DMS 273 treated with DMSO at 0.1 percent for 48 hours (cell line): Measurements from ENCODE around the gene LLPH.

Experiments
- DNase-seq: peaks from one replicate; lab custom pipeline; 2025; lab: John Stamatoyannopoulos, UW

Gene LLPH

DNA sequence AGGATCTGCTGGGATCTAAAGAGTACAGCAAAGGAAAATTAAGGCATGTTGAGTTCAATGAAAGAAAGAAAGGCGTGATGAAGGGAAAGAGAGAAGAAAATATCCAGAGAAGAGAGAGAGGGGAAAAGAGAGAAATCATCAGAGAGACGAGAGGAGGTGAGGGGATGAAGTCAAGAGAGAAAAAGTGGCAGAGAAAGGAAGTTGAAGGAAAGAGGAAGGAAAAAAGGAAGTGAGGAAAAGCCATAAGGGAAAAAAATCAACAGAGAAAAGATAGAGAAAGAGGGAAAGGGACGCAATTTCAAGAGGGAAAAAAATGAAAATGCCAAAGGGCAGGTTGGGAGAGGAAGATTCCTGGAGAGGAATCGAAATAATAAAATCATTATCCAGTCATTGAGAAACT, 40.4 kb downstream of the LLPH start:
- no peak for DNase-seq

DNA sequence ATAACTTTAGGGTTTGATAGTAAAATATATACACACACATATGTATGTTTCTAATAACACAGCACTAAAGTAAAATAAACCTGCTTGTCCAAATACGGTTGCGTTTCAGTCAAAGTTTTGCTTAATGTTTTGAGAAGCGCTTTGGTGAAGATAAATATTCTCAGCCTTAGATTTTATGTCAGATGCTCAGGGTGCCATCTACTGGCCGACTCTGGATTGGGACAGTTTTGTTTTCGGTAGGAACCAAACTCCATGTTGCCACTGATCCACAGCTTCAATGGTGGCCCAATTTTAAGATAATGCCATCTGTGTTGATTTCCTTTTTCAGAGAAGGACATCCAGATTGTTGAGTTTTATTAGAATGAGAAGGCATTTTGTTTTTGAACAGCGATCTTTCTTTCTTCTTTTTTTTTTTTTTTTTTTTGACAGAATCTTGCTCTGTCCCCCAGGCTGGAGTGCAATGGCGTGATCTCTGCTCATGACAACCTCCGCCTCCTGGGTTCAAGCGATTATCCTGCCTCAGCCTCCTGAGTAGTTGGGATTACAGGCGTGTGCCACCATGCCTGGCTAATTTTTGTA, 43.1 kb downstream of the LLPH start:
- no peak for DNase-seq

- DNase-seq, result no peak
Observed at GRCh38 chr12:66085998-66086397, 44.6 kb downstream of the LLPH start.

- DNase-seq, result no peak
Observed at GRCh38 chr12:66085213-66085612, 45.3 kb downstream of the LLPH start.

DNA sequence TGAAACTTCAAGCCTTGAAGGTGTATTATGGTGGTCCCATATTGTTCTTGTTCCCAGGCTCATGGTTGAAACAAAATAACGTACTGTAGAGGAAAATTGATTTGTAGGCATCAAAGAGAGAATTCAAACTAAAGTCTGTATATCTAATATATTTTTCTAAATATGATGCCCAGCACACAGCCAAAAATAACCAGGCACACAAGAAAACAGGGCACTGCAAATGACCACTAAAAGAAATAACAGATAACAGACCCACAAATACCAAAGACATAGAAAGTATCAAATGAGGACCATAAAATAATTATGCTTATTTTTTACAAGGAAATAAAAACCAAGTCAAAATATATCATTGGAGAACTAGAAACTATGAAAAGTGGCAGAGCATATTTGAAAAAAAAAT, 46.8 kb downstream of the LLPH start:
- no peak for DNase-seq

DNA sequence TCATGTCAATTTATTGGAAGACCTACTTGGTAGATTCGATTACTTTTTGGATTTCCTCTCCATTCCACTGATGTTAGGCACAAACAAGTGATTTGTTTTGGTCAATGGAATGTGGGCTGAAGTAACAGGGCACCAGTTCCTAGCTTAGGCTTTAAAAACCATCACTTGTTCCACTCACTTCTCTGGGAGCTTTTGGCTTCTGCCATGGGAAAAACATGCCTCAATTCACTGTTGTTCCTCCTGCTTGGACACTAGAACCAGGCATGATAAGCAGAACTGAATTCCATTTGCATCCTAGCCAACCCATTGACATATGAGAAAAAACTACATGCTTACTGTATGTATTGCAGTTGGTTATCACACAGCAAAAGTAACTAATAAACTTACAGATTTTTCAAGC, 47.8 kb downstream of the LLPH start:
- DNase-seq, result no peak

DNA sequence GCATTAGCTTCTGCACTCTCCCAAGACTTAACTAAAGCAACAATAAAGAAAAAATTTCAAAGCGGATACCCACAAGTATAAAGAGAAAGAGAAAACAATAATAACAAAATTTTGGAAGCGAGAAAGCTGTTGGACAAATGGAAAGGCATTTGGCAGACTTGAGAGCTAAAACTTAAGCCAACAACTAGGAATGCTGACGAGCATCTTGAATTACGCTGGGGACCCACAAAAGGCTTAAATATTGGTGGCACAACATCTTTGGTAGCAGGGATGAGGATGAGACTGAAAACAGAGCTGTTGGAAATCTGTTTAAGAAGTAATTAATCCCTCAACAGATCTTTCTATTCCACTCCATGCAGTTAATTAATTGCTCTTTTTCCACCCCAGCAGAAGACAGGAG, 49.8 kb downstream of the LLPH start:
- no peak for DNase-seq

DNA sequence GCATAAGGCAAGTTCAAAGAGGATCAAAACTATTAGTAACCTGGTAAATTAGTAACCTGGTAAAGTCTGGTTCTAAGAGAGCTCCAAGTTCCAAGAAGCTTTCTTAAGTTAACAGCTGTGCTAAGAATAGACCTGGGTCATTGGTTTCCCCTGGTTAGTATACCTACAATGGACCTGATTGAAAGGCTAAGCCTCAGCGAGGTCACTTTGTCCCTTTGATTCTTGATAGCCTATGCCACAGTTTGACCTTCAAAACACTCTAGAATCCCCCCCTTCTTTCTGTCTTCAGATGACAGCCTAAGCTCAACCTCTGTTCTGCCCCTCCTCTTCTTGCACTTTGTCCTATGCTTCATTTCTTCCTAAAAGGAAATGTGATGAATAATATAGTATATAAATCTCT, 53.0 kb downstream of the LLPH start:
- no peak for DNase-seq

GRCh38 chr12:66074561-66074960, 56.0 kb downstream of the LLPH start:
- DNase-seq, result no peak

- DNase-seq, result no peak
Observed at GRCh38 chr12:66072566-66072965, 58.0 kb downstream of the LLPH start.

DNA sequence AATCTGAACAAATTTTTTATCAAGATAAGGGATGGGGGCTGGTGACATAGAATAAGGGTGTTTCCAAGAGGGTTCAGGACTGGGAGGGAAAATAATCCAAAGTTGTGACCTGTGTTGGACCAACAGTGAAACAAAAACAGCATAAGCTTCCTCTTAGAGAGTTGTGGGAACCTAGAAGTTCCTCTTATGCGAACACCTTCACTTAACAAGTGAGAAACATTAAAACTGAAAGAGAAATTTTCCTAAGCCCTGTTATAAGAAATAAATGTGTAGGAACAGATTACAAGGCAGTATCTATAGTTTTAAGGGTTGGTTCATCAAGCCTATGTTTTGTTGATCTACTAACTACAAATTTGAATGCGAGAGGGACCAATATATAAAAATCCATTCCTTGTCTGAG, 58.4 kb downstream of the LLPH start:
- no peak for DNase-seq

DNA sequence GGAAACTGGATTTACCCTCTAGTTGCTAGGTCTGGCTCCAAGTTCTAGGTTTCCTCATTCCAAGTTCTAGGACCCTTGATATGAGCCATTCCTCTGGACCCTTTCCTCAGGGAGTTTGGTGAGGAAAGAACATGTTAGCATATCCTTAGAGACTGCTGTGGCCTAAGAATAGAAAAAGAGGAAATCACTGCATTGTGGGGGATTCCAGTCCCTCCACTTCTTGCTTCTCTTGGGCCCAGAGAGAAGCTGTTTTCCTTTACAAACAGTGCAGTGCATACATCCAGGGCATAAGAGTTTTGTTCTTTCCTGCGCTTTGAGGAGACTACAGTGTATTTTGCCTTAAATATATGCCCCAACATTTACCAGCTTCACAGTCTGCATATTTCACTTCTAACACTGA, 59.0 kb downstream of the LLPH start:
- no peak for DNase-seq

GRCh38 chr12:66070378-66071120, 60.0 kb downstream of the LLPH start:
- no peak for DNase-seq

- no peak for DNase-seq
Observed at GRCh38 chr12:66066929-66067523, 63.5 kb downstream of the LLPH start.
